PC-9 (cell line): Measurements from ENCODE around the gene NMB. TPM values are rescaled to one million over a fixed set of nuclear protein-coding genes. Genes with fewer than 3 reads are reported as not detected.

Experiments used
- BruUV-seq: library from RNA; stranded (reverse); fragments of 400-500 nt; replicated peaks from 2 replicates; lab custom pipeline; 2021; lab: Mats Ljungman, UMichigan
- CTCF ChIA-PET: fragments of 300-600 bp; sonication (Branson Sonifier 250); formaldehyde crosslinking; loops from one replicate; lab custom pipeline; 2022; ENCODE audit warnings: antibody characterized with exemption; lab: Charles Lee
- POLR2A ChIA-PET: fragments of 300-600 bp; sonication (Branson Sonifier 250); formaldehyde crosslinking; loops from one replicate; lab custom pipeline; 2022; ENCODE audit warnings: antibody characterized with exemption; ENCODE audit not compliant: unreplicated experiment; lab: Charles Lee
- DNase-seq, 2 experiments: peaks; one replicate each; pipeline versions ENCODE4 v3.0.0 to v3.0.0-alpha.2; 2015 to 2022; ENCODE audit warnings: mixed read lengths in 1 of 2
- H2AFZ ChIP-seq: fragments of 200-600 bp; sonication (generic); 2 replicates; pipeline ENCODE4 v1.8.1; 2017; ENCODE audit warnings: antibody characterized with exemption
- H3F3A ChIP-seq: fragments of 200-600 bp; sonication (generic); 2 replicates; pipeline ENCODE4 v1.8.1; 2017; ENCODE audit warnings: antibody characterized with exemption, mild to moderate bottlenecking, low read depth; ENCODE audit not compliant: insufficient read depth
- H3K27ac ChIP-seq: fragments of 200-600 bp; sonication (generic); 2 replicates; pipeline ENCODE4 v1.6.1; 2016; ENCODE audit warnings: mixed run types
- H3K27me3 ChIP-seq: fragments of 200-600 bp; sonication (generic); 2 replicates; pipeline ENCODE4 v1.6.1; 2016; ENCODE audit warnings: low read depth, mixed run types; ENCODE audit not compliant: insufficient read depth
- H3K36me3 ChIP-seq: fragments of 200-600 bp; sonication (generic); 2 replicates; pipeline ENCODE4 v1.6.1; 2016; ENCODE audit warnings: low read depth, mixed run types
- H3K4me1 ChIP-seq: fragments of 200-600 bp; sonication (generic); replicated peaks from 2 replicates; pipeline ENCODE4 v1.6.1; 2016; ENCODE audit warnings: mixed run types; ENCODE audit not compliant: insufficient read depth
- H3K4me2 ChIP-seq: fragments of 200-600 bp; sonication (generic); 2 replicates; pipeline ENCODE4 v1.6.1; 2017; ENCODE audit warnings: mixed run types
- H3K4me3 ChIP-seq: fragments of 200-600 bp; sonication (generic); 2 replicates; pipeline ENCODE4 v1.6.1; 2016; ENCODE audit warnings: mixed run types
- H3K79me2 ChIP-seq: fragments of 200-600 bp; sonication (generic); 2 replicates; pipeline ENCODE4 v1.6.1; 2017; ENCODE audit warnings: low read depth, mixed run types
- H3K9me2 ChIP-seq: fragments of 200-600 bp; sonication (generic); 2 replicates; pipeline ENCODE4 v1.8.1; 2017; ENCODE audit warnings: mild to moderate bottlenecking; ENCODE audit not compliant: insufficient read depth
- H3K9me3 ChIP-seq: fragments of 200-600 bp; sonication (generic); 2 replicates; pipeline ENCODE4 v1.8.1; 2016; ENCODE audit warnings: low read depth; ENCODE audit not compliant: insufficient read depth
- H4K20me1 ChIP-seq: fragments of 200-600 bp; sonication (generic); 2 replicates; pipeline ENCODE4 v1.8.1; 2017; ENCODE audit not compliant: insufficient read depth
- EZH2 ChIP-seq: fragments of 200-600 bp; sonication (generic); IDR thresholded peaks from 2 replicates; pipeline ENCODE4 v1.8.0; 2017; ENCODE audit warnings: antibody characterized with exemption, low read depth
- intact Hi-C: fragments of 100-400 bp; cut with micrococcal nuclease; formaldehyde crosslinking; loops from one replicate; pipeline ENCODE4 v1.10.0; 2022; ENCODE audit not compliant: unreplicated experiment
- total RNA-seq: library from RNA; stranded (reverse); gene quantifications from 2 replicates; pipeline ENCODE4 v1.2.3, GENCODE V29; 2021
- TF ChIP-seq, protein P1 (sequence below): fragments of 200-600 bp; sonication (generic); conservative IDR thresholded peaks from 2 replicates; pipeline ENCODE4 v1.6.1; 2017; ENCODE audit warnings: mixed run types, antibody characterized with exemption, mild to moderate bottlenecking, moderate library complexity

Gene NMB
- total RNA-seq, 1 experiment from 2014 or later: 77.1 TPM

DNA sequence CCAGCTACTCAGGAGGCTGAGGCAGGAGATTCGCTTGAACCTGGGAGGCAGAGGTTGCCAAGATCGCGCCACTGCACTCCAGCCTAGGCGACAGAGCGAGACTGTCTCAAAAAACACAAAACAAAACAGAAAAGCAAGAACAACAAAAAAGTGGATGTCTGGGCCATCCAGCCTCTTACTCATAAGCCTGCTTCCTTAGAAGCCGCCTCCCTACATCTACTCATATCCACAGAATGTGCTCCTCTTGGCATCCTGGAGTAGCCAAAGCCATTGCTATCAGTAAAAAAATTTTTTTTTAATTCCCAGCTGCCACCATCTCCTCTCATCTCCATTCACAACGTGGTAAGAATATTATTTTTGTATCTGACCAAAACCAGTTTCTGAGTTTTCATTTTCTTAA lies 46.4 kb downstream of the NMB start:
- H3K27me3 ChIP-seq: no peaks in the 10 kb centered on the region
- H2AFZ ChIP-seq: no peak overlapping the region
- no peak overlapping the region for H3K4me3 ChIP-seq
- H3K27ac ChIP-seq: no peak overlapping the region
- no peaks in the 10 kb centered on the region for H3K36me3 ChIP-seq
- TF ChIP-seq EZH2: no peak
- TF ChIP-seq, protein P1, sequence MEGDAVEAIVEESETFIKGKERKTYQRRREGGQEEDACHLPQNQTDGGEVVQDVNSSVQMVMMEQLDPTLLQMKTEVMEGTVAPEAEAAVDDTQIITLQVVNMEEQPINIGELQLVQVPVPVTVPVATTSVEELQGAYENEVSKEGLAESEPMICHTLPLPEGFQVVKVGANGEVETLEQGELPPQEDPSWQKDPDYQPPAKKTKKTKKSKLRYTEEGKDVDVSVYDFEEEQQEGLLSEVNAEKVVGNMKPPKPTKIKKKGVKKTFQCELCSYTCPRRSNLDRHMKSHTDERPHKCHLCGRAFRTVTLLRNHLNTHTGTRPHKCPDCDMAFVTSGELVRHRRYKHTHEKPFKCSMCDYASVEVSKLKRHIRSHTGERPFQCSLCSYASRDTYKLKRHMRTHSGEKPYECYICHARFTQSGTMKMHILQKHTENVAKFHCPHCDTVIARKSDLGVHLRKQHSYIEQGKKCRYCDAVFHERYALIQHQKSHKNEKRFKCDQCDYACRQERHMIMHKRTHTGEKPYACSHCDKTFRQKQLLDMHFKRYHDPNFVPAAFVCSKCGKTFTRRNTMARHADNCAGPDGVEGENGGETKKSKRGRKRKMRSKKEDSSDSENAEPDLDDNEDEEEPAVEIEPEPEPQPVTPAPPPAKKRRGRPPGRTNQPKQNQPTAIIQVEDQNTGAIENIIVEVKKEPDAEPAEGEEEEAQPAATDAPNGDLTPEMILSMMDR: no peak
- H3K79me2 ChIP-seq: no peaks in the 10 kb centered on the region
- no peak for DNase-seq
- no peaks in the 10 kb centered on the region for H3K4me1 ChIP-seq
- no peak overlapping the region for H3K4me2 ChIP-seq
- intact Hi-C loops: no loop called here
- no peaks in the 10 kb centered on the region for H4K20me1 ChIP-seq
- H3K9me2 ChIP-seq: no peaks in the 10 kb centered on the region
- ChIA-PET CTCF (interaction anchor here (0.7 kb wide), 1 partner anchor 383 kb away, joined by 3 read pairs; no protein-coding TSS in a partner anchor), POLR2A (no interaction called here)
- no peaks in the 10 kb centered on the region for H3K9me3 ChIP-seq
- BruUV-seq: no TSS peak
- H3F3A ChIP-seq: no peaks in the 10 kb centered on the region

DNA sequence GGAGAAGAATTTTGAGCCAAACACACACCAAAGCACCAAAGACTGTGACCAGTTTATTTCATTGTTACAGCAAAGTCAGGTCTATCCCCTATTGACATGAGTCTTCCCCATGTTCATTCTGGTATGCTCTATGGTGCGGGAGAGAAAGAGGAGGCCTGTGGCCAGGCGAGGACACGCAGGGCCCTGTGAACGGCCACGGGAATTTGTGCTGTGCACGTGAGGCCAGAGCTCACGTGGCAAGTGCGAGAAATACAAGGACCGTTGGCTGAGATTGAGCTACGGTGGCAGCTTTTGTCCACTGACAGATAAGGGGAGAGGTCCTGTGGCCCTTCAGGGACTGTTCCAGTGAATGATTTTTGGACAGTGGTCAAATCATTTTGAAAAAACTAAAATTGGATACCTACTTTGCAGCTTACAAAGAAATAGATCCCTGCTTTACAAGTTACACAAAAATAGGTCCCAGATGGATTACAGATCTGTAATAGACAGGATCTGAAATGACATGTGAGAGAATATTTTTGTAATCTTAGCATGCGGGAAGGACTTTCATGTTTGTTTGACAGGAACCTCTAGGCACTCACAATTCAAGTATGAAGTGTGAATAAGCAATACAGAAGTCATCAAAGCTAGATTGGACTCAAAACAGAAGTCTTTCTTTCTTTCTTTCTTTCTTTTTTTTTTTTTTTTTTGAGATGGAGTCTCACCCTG lies 48.0 kb downstream of the NMB start:
- Histone ChIP-seq H3K27ac (no peak overlapping the region), H3F3A (no peaks in the 10 kb centered on the region), H3K4me1 (no peaks in the 10 kb centered on the region), H2AFZ (no peak overlapping the region), H3K4me3 (no peak overlapping the region), H3K9me3 (no peaks in the 10 kb centered on the region), H3K36me3 (no peaks in the 10 kb centered on the region), H3K4me2 (no peak overlapping the region), H3K9me2 (no peaks in the 10 kb centered on the region), H3K79me2 (no peaks in the 10 kb centered on the region), H4K20me1 (no peaks in the 10 kb centered on the region), H3K27me3 (no peaks in the 10 kb centered on the region)
- DNase-seq: no peak
- ChIA-PET POLR2A (no interaction called here), CTCF (interaction anchor here (0.7 kb wide), 1 partner anchor 37 kb away, joined by 3 read pairs; no protein-coding TSS in a partner anchor)
- TF ChIP-seq EZH2: no peak
- TF ChIP-seq, protein P1: no peak
- BruUV-seq: no TSS peak
- intact Hi-C loops: no loop called here

DNA sequence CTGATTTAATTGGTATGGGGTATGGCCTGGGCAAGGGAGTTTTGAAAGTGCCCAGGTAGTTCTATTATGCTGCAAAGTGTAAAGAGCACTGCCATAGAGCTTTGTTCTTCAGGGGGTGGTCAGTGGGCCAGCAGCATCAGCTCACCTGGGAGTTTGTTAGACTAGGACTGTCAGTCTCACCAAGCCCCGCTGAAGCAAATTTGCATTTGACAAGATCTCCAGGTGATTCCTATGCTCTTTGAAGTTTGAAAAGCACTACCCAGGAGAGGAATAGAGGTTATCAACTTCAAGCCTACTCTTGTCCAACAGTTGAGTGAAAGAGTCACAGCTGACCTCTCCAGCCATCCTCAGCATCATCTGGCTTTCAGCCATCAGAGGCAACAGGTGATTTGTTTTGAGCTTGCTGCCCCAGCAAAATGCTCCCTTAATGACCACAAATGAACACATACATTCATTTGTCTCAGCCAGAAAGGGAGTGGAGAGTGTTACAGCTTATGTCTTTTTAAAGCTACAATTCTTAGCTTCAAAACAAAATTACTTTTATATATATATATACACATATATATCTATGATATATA lies 49.2 kb downstream of the NMB start:
- intact Hi-C loops: no loop called here
- H3F3A ChIP-seq: no peaks in the 10 kb centered on the region
- no peak overlapping the region for H3K27ac ChIP-seq
- H3K9me3 ChIP-seq: no peaks in the 10 kb centered on the region
- no peak overlapping the region for H2AFZ ChIP-seq
- no peaks in the 10 kb centered on the region for H3K36me3 ChIP-seq
- no peaks in the 10 kb centered on the region for H4K20me1 ChIP-seq
- no peaks in the 10 kb centered on the region for H3K4me1 ChIP-seq
- no TSS peak for BruUV-seq
- H3K79me2 ChIP-seq: no peaks in the 10 kb centered on the region
- no peak for DNase-seq
- ChIA-PET CTCF (no interaction called here), POLR2A (no interaction called here)
- H3K27me3 ChIP-seq: no peaks in the 10 kb centered on the region
- TF ChIP-seq, protein P1: no peak
- TF ChIP-seq EZH2: no peak
- H3K4me3 ChIP-seq: no peak overlapping the region
- no peaks in the 10 kb centered on the region for H3K9me2 ChIP-seq
- no peak overlapping the region for H3K4me2 ChIP-seq
